Activated CD4-positive, alpha-beta T cell treated with anti-CD3 and anti-CD28 coated beads for 1 hour (primary cell): ENCODE results near the gene CLPTM1.

Experiments used
- DNase-seq: peaks from one replicate; pipeline ENCODE4 v3.0.0-alpha.2; 2020

Gene CLPTM1

GRCh38 chr19:45016388-45017314 lies 61.5 kb downstream of the CLPTM1 start:
- DNase-seq, result peak; percentile 38

- no peak for DNase-seq
These were observed 64.0 kb downstream of the CLPTM1 start for GRCh38 chr19:45019187-45019586.

- no peak for DNase-seq
These were observed 64.9 kb downstream of the CLPTM1 start for GRCh38 chr19:45020071-45020470.

GRCh38 chr19:45021971-45022370 lies 66.8 kb downstream of the CLPTM1 start:
- no peak for DNase-seq

GRCh38 chr19:45023048-45023447 lies 67.9 kb downstream of the CLPTM1 start:
- no peak for DNase-seq

GRCh38 chr19:45025264-45025663 lies 70.1 kb downstream of the CLPTM1 start:
- no peak for DNase-seq

GRCh38 chr19:45027371-45027770 lies 72.2 kb downstream of the CLPTM1 start:
- DNase-seq, result no peak

- no peak for DNase-seq
These were observed 75.6 kb downstream of the CLPTM1 start for GRCh38 chr19:45030825-45031224.

- DNase-seq, result no peak
These were observed 77.2 kb downstream of the CLPTM1 start for GRCh38 chr19:45032421-45032820.

- no peak for DNase-seq
These were observed 80.6 kb downstream of the CLPTM1 start for GRCh38 chr19:45035755-45036154.

- DNase-seq, result no peak
These were observed 82.4 kb downstream of the CLPTM1 start for GRCh38 chr19:45037393-45038169.

- peak; percentile 83 for DNase-seq
These were observed 84.0 kb downstream of the CLPTM1 start, which contains the start of gene CLASRP for GRCh38 chr19:45038931-45039893. TSS of gene CLASRP (plus strand) at chr19:45039045. CDS start at chr19:45040213, 1,168 bp downstream.

- DNase-seq, result no peak
These were observed 85.0 kb downstream of the CLPTM1 start for GRCh38 chr19:45040059-45040771.

GRCh38 chr19:45041125-45041524 lies 85.9 kb downstream of the CLPTM1 start:
- no peak for DNase-seq
